A673 (cell line): ENCODE data around the gene CAMK1. TPM values are rescaled to one million over a fixed set of nuclear protein-coding genes. Genes with fewer than 3 reads are reported as not detected.

Experiments used
- BruUV-seq: library from RNA; stranded (reverse); fragments of 400-500 nt; replicated peaks from 2 replicates; lab custom pipeline; 2021; lab: Mats Ljungman, UMichigan
- CTCF ChIA-PET: fragments of 300-600 bp; sonication (Branson Sonifier 250); formaldehyde crosslinking; loops from one replicate; lab custom pipeline; 2022; ENCODE audit warnings: antibody characterized with exemption; lab: Charles Lee
- POLR2A ChIA-PET: fragments of 300-600 bp; sonication (Branson Sonifier 250); formaldehyde crosslinking; loops from one replicate; lab custom pipeline; 2022; ENCODE audit warnings: antibody characterized with exemption; ENCODE audit not compliant: low non-redundant PET; lab: Charles Lee
- DNase-seq: peaks from one replicate; pipeline ENCODE4 v3.0.0-alpha.2; 2015; ENCODE audit warnings: low spot score
- H3K27ac ChIP-seq: fragments of 200-600 bp; sonication (generic); 2 replicates; pipeline ENCODE4 v1.5.1; 2016; ENCODE audit warnings: mixed run types, low read depth, mild to moderate bottlenecking, mixed read lengths, antibody characterized with exemption, low read length; ENCODE audit not compliant: poor library complexity, severe bottlenecking
- H3K27me3 ChIP-seq: fragments of 200-600 bp; sonication (generic); replicated peaks from 2 replicates; pipeline ENCODE4 v1.6.1; 2017; ENCODE audit warnings: mixed run types, low read depth, mild to moderate bottlenecking, mixed read lengths, antibody characterized with exemption, low read length; ENCODE audit not compliant: insufficient read depth, poor library complexity
- H3K36me3 ChIP-seq: fragments of 200-600 bp; sonication (generic); 2 replicates; pipeline ENCODE4 v1.6.1; 2016; ENCODE audit warnings: mixed run types, mild to moderate bottlenecking, mixed read lengths, antibody characterized with exemption, low read length; ENCODE audit not compliant: insufficient read depth, poor library complexity, severe bottlenecking
- H3K4me1 ChIP-seq: fragments of 200-600 bp; sonication (generic); 2 replicates; pipeline ENCODE4 v1.6.1; 2017; ENCODE audit warnings: mixed run types, mild to moderate bottlenecking, mixed read lengths, antibody characterized with exemption, low read length; ENCODE audit not compliant: insufficient read depth, poor library complexity, severe bottlenecking
- H3K4me3 ChIP-seq: fragments of 200-600 bp; sonication (generic); 2 replicates; pipeline ENCODE4 v1.5.1; 2016; ENCODE audit warnings: low read depth, mixed run types, mild to moderate bottlenecking, mixed read lengths, low read length; ENCODE audit not compliant: poor library complexity, severe bottlenecking
- H3K9me3 ChIP-seq: fragments of 200-600 bp; sonication (generic); 2 replicates; pipeline ENCODE4 v1.6.1; 2016; ENCODE audit warnings: mixed run types, low read depth, mild to moderate bottlenecking, mixed read lengths, antibody characterized with exemption, low read length; ENCODE audit not compliant: poor library complexity, severe bottlenecking
- EZH2 ChIP-seq: fragments of 200-600 bp; sonication (generic); IDR thresholded peaks from 2 replicates; pipeline ENCODE4 v1.6.1; 2017; ENCODE audit warnings: borderline replicate concordance, low read depth, mild to moderate bottlenecking, mixed read lengths, antibody characterized with exemption, low read length; ENCODE audit not compliant: poor library complexity, severe bottlenecking
- intact Hi-C: fragments of 100-400 bp; cut with micrococcal nuclease; formaldehyde crosslinking; loops from one replicate; pipeline ENCODE4 v1.10.0; 2022; ENCODE audit not compliant: unreplicated experiment
- total RNA-seq: library from RNA; stranded (reverse); gene quantifications from 2 replicates; pipeline ENCODE4 v1.2.3, GENCODE V29; 2021
- TF ChIP-seq, protein P1 (sequence below): fragments of 300-800, 200-600 bp; sonication (generic); conservative IDR thresholded peaks from 2 replicates; pipeline ENCODE4 v1.5.1; 2017; ENCODE audit warnings: low read depth, mild to moderate bottlenecking, antibody characterized with exemption, low read length, moderate library complexity, mixed read lengths

Gene CAMK1
- total RNA-seq, 1 experiment from 2014 or later = 26.7 TPM

DNA sequence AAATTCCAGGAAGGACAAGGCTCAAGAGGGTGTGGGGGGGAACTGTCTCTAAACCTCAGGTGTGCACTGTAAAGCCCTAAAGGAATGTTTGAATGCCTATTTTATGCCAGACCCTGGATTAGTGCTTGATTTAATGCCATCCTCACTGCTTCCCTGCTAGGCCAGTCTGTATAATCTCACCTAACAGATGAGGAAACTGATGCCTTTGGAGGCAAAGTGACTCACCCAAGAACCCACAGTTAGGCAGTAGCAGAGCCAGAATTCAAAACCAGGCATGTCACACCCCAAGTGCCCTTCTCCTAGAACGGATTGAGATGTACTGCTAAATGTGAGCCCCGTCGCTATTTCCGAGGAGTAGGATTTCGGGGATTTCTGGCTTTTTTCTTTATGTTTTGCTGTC is 7.8 kb downstream of the CAMK1 start:
- CTCF ChIA-PET = no interaction called here
- DNase-seq = no peak

DNA sequence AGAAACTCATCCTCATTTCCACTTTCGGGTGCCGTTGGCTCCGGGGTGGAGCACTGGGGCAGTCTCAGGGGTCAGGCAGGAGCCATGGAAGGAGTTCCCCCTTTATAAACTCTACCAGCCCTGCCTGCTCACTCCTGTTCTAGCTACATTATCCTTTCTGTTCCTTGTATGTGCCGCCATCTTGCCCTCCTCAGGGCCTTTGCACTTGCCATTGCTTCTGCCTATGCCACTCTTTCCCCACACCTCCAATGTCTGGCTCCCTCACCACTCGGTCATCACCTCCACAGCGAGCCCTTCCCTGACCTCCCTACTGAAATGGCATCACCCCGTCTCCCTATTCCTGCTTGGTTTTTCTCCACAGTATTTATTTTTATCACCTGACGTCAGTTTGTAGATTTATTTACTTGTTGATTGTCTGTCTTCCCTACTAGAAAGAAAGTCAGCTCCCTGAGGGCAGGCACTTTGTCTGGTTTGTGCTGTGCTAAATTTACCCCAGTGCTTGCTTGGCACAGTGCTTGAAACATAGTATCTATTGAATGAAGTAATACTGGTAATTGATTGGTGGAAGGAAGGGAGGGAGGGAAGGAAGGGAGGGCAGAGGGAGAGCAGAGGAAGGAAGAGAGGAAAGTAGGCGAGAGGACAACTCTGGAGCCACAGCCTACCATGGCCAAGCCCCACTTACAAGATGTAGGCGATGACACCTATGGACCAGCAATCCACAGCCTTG is 8.8 kb downstream of the CAMK1 start:
- CTCF ChIA-PET = no interaction called here
- no peak for TF ChIP-seq EZH2
- TF ChIP-seq, protein P1, sequence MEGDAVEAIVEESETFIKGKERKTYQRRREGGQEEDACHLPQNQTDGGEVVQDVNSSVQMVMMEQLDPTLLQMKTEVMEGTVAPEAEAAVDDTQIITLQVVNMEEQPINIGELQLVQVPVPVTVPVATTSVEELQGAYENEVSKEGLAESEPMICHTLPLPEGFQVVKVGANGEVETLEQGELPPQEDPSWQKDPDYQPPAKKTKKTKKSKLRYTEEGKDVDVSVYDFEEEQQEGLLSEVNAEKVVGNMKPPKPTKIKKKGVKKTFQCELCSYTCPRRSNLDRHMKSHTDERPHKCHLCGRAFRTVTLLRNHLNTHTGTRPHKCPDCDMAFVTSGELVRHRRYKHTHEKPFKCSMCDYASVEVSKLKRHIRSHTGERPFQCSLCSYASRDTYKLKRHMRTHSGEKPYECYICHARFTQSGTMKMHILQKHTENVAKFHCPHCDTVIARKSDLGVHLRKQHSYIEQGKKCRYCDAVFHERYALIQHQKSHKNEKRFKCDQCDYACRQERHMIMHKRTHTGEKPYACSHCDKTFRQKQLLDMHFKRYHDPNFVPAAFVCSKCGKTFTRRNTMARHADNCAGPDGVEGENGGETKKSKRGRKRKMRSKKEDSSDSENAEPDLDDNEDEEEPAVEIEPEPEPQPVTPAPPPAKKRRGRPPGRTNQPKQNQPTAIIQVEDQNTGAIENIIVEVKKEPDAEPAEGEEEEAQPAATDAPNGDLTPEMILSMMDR = no peak
- H3K4me3 ChIP-seq = no peak overlapping the region

More for the DNA sequence above, 7.8 kb downstream of the CAMK1 start:
- Histone ChIP-seq H3K4me3 (no peak overlapping the region), H3K9me3 (no peaks in the 10 kb centered on the region), H3K4me1 (no peaks in the 10 kb centered on the region), H3K27ac (no peak overlapping the region), H3K27me3 (no peaks in the 10 kb centered on the region), H3K36me3 (peaks cover 12% of the 10 kb centered on the region)
- intact Hi-C loops = no loop called here
- POLR2A ChIA-PET = no interaction called here
- no TSS peak for BruUV-seq
- no peak for TF ChIP-seq EZH2
- TF ChIP-seq, protein P1 = no peak

DNA sequence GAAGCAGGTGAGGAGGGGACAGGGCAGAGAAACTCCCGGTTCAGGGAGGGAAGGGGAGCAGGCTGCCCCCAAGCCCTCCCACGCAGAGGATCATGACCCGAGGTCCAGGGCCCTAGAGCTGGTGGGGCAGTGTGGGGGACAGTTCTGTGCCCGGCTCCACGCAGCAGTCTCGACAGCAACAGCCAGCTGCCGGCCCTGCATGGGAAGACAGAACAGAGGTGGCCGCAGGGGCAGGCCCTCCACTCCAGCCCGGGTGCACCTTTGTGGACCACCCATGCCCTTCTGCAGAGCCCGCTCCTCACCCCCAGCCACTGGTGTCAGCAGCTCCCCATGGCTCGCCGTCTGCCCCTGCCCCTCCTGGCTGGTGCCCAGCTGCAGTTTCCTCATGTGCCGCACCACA is 12.3 kb downstream of the CAMK1 start:
- no peak overlapping the region for H3K4me3 ChIP-seq
- H3K9me3 ChIP-seq = no peaks in the 10 kb centered on the region
- CTCF ChIA-PET = no interaction called here
- peaks cover 35% of the 10 kb centered on the region for H3K36me3 ChIP-seq
- intact Hi-C loops = no loop called here
- no peak overlapping the region for H3K27ac ChIP-seq
- peaks cover 10% of the 10 kb centered on the region for H3K4me1 ChIP-seq
- no peak for DNase-seq
- POLR2A ChIA-PET = no interaction called here
- no peaks in the 10 kb centered on the region for H3K27me3 ChIP-seq
- no TSS peak for BruUV-seq
- TF ChIP-seq EZH2 = no peak
- TF ChIP-seq, protein P1 = no peak

More for the DNA sequence above, 8.8 kb downstream of the CAMK1 start:
- no peaks in the 10 kb centered on the region for H3K4me1 ChIP-seq
- no peaks in the 10 kb centered on the region for H3K27me3 ChIP-seq
- POLR2A ChIA-PET = no interaction called here
- no TSS peak for BruUV-seq
- DNase-seq = no peak
- H3K27ac ChIP-seq = no peak overlapping the region
- intact Hi-C loops = no loop called here
- peaks cover 22% of the 10 kb centered on the region for H3K36me3 ChIP-seq
- no peaks in the 10 kb centered on the region for H3K9me3 ChIP-seq
